ENCODE measurements around the gene NRXN2. TPM values are rescaled to one million over a fixed set of nuclear protein-coding genes. Genes with fewer than 3 reads are reported as not detected.

The NRXN2 gene
- total and polyA plus RNA-seq, 10 of the 15 experiments (the other 5 are each of a cell fraction or from before 2014, with no cell fraction given): 0.03 to 1.4 (median 0.23) TPM

DNA sequence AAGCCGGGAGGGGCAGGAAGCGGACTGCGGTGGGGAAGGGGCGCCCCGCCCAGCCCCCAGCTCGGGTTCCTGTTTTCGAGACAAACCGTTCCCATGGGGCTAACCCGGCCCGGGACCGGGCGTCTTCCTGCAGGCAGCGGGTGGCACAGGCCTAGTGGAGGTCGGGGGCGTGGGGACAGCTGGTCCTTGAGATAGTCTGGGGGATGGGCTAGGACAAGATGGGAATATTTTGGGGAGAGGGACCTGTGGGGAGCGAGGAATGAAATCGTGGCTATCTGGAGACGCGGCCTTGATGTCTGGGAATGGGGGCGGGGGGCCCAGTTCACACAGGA lies 22.2 kb upstream of the NRXN2 start (continued):
- TF ChIP-seq BMI1 (IDR thresholded peaks at IDR 0.05; ENCODE audit: borderline replicate concordance) (no peak), NBN (IDR thresholded peaks at IDR 0.05) (peak; percentile 68; the same call in 1 of the 2 replicates), GATAD2B (conservative IDR thresholded peaks at IDR 0.05; ENCODE audit: low read depth) (peak; percentile 82; the same call in 1 of the 2 replicates), TCF12 (IDR thresholded peaks at IDR 0.05; ENCODE audit: low read depth, low read length) (peak; percentile 29; the same call in 1 of the 2 replicates), TCF7 (IDR thresholded peaks at IDR 0.05; ENCODE audit: borderline replicate concordance) (no peak), RAD21 (IDR thresholded peaks at IDR 0.05; ENCODE audit: insufficient read depth, low read depth, low read length) (no peak), BHLHE40 (IDR thresholded peaks at IDR 0.05; ENCODE audit: borderline replicate concordance in 1 of 2, low read depth in 2 of 2, low read length in 1 of 2) (peak in 1 of 2 experiments; percentile 42; a peak in 1 of 4 replicates), SIN3A (IDR thresholded peaks at IDR 0.05; ENCODE audit: low read depth, low read length) (no peak)
- TF ChIP-seq, protein P1, sequence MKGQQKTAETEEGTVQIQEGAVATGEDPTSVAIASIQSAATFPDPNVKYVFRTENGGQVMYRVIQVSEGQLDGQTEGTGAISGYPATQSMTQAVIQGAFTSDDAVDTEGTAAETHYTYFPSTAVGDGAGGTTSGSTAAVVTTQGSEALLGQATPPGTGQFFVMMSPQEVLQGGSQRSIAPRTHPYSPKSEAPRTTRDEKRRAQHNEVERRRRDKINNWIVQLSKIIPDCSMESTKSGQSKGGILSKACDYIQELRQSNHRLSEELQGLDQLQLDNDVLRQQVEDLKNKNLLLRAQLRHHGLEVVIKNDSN (IDR thresholded peaks at IDR 0.05; ENCODE audit: borderline replicate concordance, extremely low read length, insufficient read depth, low read depth, low read length): no peak

DNA sequence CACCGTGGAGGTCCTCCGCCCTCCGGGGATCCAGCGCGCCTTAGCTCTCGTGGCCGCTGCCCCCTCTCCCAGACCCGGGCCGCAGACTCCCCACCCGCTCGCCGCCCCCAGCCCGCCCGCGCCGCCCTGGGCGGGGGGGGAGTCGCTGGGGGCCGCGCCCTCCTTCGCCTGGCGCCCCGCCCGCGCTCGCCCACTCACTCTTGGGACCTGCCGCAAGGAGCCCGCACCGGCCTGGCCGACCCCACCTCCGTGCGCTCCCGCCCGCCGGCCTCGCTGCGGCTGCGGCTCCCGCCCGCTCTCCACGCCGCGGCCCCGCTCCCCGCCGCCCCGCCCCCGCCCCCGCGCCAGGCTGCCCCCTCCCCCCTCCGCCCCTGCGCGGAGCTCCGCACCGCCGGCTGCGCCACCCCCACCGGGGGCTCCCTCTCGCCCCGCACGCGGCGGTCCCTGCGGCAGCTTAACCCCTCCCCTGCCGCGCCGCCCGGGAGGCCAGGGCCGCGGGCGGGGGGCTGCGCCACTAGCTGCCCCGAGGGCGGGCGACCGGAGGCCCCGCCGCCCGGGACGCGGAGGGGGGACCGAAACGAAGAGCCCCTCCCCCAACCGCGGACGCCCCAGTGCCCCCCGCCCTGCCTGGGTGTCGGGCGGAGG lies 21.7 kb upstream of the NRXN2 start:
- CTCF ChIA-PET: interaction anchor here (0.6 to 9.7 kb wide), 24 partner anchors 10 to 427 kb away, joined by 3 to 86 read pairs (median 6); partner anchors contain the start of genes PRDX5 and SF1

More for the DNA sequence above, 21.7 kb upstream of the NRXN2 start:
- FAIRE-seq (no peak), ATAC-seq (no peak), DNase-seq (ENCODE audit: low read depth, low spot score) (no peak)
- no peak for TF ChIP-seq RAD21 (IDR thresholded peaks at IDR 0.05; ENCODE audit: insufficient read depth, low read depth, low read length)
- peak in 1 of 2 experiments; percentile 37; a peak in 1 of 3 replicates for TF ChIP-seq EGR1 (IDR thresholded peaks at IDR 0.05; ENCODE audit: borderline replicate concordance in 1 of 2, low read depth in 2 of 2, low read length in 2 of 2)
- TF ChIP-seq, protein P2, sequence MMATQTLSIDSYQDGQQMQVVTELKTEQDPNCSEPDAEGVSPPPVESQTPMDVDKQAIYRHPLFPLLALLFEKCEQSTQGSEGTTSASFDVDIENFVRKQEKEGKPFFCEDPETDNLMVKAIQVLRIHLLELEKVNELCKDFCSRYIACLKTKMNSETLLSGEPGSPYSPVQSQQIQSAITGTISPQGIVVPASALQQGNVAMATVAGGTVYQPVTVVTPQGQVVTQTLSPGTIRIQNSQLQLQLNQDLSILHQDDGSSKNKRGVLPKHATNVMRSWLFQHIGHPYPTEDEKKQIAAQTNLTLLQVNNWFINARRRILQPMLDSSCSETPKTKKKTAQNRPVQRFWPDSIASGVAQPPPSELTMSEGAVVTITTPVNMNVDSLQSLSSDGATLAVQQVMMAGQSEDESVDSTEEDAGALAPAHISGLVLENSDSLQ (IDR thresholded peaks at IDR 0.05): no peak
- TF ChIP-seq BHLHE40 (IDR thresholded peaks at IDR 0.05; ENCODE audit: borderline replicate concordance in 1 of 2, low read depth in 2 of 2, low read length in 1 of 2): 0 out of 4 replicates have a peak, but pooled peaks of 1 of the 2 experiments have one; percentile 32
- no peak for TF ChIP-seq RAD51 (IDR thresholded peaks at IDR 0.05)
- peaks cover 29% of the 10 kb centered on the region for H3K4me1 ChIP-seq (ENCODE audit: control insufficient read depth, insufficient read depth, low read length)
- no TSS peak for BruUV-seq (replicated peaks)
- H2AFZ ChIP-seq (ENCODE audit: control insufficient read depth, low read depth, low read length): peak overlapping the region; percentile 77
- H3K27ac ChIP-seq (ENCODE audit: control insufficient read depth, insufficient read depth): no peak overlapping the region
- 2% methylated on average over 11 of the region's 89 CpGs for WGBS (ENCODE audit: insufficient coverage, insufficient replicate concordance, low lambda C conversion rate, missing lambda C conversion rate)
- peak overlapping the region; percentile 98 for H3K4me2 ChIP-seq (ENCODE audit: control insufficient read depth, insufficient read depth)
- ChIA-PET POLR2A (interaction anchor here (0.8 kb wide), 1 partner anchor 27 kb away, joined by 4 read pairs; no protein-coding TSS in a partner anchor), SMC1A (ENCODE audit: uncharacterized antibody, unreplicated experiment) (interaction anchor here (0.7 to 3.2 kb wide), 6 partner anchors 19 to 56 kb away, joined by 3 to 15 read pairs (median 8); partner anchors contain the start of gene SF1), RAD21 (ENCODE audit: unreplicated experiment) (interaction anchor here (0.6 to 3.6 kb wide), 10 partner anchors 16 to 104 kb away, joined by 3 to 21 read pairs (median 4); partner anchors contain the start of gene SF1)
- peak overlapping the region; percentile 68 for H3K4me3 ChIP-seq
- no peaks in the 10 kb centered on the region for H4K20me1 ChIP-seq (ENCODE audit: control insufficient read depth, insufficient read depth)
- peak overlapping the region; percentile 34 for H3K9ac ChIP-seq (ENCODE audit: control insufficient read depth, insufficient read depth, low read length)
- intact Hi-C loops (cut with micrococcal nuclease; ENCODE audit: unreplicated experiment): loop anchor here (2.0 kb wide), 1 partner anchor 28 kb away; no protein-coding TSS in a partner anchor
- no peaks in the 10 kb centered on the region for H3K36me3 ChIP-seq (ENCODE audit: control insufficient read depth in 2 of 2, insufficient read depth in 2 of 2, low read length in 1 of 2)
- no peaks in the 10 kb centered on the region for H3K79me2 ChIP-seq (ENCODE audit: control insufficient read depth, insufficient read depth, low read length)
- H3K9me3 ChIP-seq (replicated peaks; ENCODE audit: control insufficient read depth, insufficient read depth, low read length): no peaks in the 10 kb centered on the region
- in situ Hi-C loops (cut with MboI): no loop called here
- peaks cover 0 to 5% of the 10 kb centered on the region in 2 experiments; a peak in 3 of 4 replicates for H3K27me3 ChIP-seq (replicated peaks in 1 of 2; ENCODE audit: control insufficient read depth in 2 of 2, insufficient read depth in 2 of 2, low read length in 1 of 2)
